GM18520 (cell line): Measurements from ENCODE around the gene MAP3K1.
A peak's percentile ranks its signal among the peaks of the same experiment; 100 is the strongest.

Experiments used
- ATAC-seq: cut with Tn5 transposase; IDR thresholded peaks from one replicate; pipeline ENCODE4 v1.9.1; 2021; ENCODE audit not compliant: unreplicated experiment

The MAP3K1 gene

GRCh38 chr5:56900395-56900794, 85.0 kb downstream of the MAP3K1 start:
- ATAC-seq: no peak

DNA sequence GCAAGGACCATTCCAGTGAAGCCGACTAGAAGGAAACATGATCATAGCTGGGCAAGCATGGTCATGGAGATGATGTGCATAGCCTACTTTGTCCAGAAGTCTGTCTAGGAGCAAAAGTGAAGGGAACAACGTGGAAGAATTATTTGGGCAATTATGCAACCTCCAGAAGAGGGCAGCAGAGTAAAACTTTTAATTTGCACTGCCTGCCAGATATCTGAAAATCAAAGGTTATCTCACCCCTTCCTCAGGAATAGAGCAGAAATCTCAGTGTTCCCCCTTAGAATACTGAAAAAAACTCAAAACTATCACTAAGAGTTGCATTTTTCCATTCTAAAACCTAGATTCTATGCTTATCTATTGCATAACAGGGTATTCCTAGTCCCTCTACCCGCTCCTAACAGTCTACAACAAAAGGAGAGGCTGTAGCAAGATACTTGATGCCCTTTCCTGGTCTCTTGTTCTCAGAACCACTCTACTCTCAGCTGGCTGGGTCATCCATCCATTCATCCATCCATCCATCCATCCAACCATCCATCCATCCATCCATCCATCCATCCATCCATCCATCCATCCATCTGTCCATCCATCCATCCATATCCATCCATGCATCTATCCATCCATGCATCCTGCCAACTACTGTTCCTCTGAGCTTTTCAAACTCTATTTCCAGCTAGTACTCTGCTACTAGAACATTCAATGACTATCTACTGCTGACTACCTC, 85.7 kb downstream of the MAP3K1 start:
- ATAC-seq: no peak

GRCh38 chr5:56908942-56909293, 93.6 kb downstream of the MAP3K1 start:
- ATAC-seq: no peak

- ATAC-seq: peak; percentile 76
Observed at GRCh38 chr5:56909294-56910209, 94.2 kb downstream of the MAP3K1 start, which contains the start of gene SETD9. Gene SETD9 (plus strand): TSS chr5:56909596. CDS start chr5:56909646, 50 bp downstream.

- peak; percentile 3 for ATAC-seq
Observed at GRCh38 chr5:56910210-56910965, 95.0 kb downstream of the MAP3K1 start.

GRCh38 chr5:56913766-56914165, 98.4 kb downstream of the MAP3K1 start:
- no peak for ATAC-seq

GRCh38 chr5:56914678-56915077, 99.3 kb downstream of the MAP3K1 start:
- ATAC-seq: no peak

DNA sequence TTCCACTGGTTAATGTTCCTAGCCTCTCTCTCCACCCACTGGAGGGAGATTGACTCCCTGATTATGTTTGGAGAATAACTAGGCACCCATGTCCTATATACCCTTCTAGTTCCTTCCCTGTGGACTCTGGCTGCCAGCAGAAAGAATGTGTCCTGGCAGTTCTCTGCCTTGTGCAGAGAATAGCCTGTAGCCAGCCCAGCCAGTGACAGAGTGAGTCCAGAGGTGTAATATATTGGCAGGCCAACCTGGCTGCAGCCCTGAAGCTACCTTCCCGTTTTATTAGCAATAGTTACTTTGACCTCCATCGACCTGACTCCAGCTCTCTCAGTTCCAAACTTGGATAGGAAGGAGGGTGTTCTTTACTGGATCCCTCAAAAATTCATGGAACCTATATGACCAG, 102.2 kb downstream of the MAP3K1 start:
- ATAC-seq: no peak

- no peak for ATAC-seq
Observed at GRCh38 chr5:56918054-56918453, 102.7 kb downstream of the MAP3K1 start.

DNA sequence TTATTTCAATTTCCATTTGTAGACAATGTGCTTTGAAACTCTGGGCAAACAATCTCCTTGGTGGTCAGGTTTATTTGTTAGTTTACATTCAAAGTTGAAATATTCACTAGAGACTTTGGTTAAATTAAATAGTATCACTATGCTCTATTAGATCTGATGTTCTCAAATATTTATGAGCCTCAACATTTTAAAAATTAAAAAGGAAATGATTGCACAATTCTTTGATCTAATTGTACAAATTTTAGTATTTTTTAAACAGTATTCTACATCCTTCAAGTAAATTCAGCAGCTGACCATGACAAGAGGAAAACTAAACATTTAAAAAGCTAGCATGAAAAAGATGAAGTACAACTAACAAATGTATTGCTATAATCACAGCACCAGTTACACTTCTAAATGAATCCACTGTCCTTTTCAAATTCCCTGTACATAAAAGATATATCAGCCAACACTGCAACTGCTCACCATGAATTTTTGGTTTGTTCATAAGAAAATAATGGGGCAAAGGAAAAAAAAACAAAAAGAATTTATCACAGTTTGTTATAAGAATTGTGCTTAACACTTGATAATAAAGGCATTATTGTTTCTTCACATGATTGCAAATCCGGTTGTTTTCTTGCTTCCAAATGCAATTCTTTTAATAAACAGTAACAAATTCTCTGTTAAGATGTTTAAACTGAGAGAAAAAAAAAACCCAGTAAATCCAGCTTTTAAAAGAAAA, 104.8 kb downstream of the MAP3K1 start:
- no peak for ATAC-seq

DNA sequence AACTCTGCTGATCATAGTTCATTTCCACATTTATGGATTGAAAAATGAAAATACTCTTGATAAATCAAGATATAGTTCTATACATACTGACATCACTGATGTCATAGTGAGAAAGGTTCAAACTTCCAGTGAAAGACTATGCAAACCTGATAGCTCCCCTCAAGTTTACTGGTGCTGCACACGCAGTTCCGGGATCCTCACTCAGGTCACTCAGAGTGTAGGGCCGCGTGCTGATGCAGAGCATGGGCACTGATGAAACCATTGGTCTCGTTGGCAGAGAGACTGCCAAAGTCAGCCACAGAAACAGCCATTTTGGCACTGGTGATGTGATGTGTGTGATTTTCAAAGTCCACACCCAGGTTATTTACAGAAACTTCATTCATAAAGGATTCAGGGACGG, 107.6 kb downstream of the MAP3K1 start:
- ATAC-seq: no peak

DNA sequence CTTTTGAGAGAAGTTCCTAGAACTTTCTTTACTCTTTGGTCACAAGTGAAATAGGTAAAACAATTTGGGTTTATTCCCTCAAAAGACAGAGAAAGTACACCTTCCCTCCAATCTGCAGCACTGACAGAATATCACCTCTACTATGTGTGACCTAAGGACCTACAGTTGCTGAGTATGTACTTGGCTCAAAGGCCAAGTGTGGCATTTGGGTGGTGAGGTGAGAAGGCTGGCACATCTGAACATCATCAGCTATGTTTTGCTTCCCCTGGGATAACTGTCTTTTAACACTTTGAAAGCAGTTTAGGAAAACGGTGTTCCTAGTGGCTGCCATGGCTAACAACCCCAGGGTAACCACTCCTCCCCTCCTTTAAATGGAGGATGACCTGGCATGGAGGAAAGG, 119.0 kb downstream of the MAP3K1 start:
- ATAC-seq: no peak

GRCh38 chr5:56938858-56939257, 123.5 kb downstream of the MAP3K1 start:
- no peak for ATAC-seq

DNA sequence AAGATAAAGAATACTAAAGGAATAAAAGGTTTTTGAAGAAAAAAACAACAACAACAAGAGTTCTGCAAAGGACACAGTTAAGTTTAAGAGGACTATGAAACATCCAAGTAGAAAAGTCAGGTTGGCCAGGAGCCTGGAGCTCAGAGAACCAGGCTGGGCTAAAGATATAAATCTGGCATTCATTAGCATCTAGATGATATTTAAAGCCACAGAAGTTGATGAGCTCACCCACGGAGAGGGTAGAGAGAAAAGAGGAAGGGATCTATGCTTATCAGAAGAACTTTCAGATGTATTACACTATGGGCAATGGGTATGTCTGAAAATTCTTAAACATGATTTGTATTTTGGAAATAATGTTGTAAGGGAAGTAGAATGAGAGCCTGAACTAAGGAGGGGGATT, 126.6 kb downstream of the MAP3K1 start:
- ATAC-seq: no peak
